ENCODE measurements around the gene GPLD1. TPM values are rescaled to one million over a fixed set of nuclear protein-coding genes. Genes with fewer than 3 reads are reported as not detected.
"Not testable (repeated sequence)": the region's sequence is repeated elsewhere in the genome, so short reads cannot be mapped to it uniquely, and the experiment has no call there.

Gene GPLD1
- total and polyA plus RNA-seq, 9 of the 15 experiments (the other 6 are each of a cell fraction or from before 2014, with no cell fraction given) = 0.11 to 1.3 (median 0.82) TPM

- H2AFZ ChIP-seq (ENCODE audit: low read depth, low read length); POLR2A ChIA-PET; H3K9me1 ChIP-seq (ENCODE audit: control insufficient read depth, insufficient read depth, low read length): not testable (repeated sequence)
Measured at GRCh38 chr6:24511976-24512375, 22.6 kb upstream of the GPLD1 start.

GRCh38 chr6:24506814-24507520, 17.6 kb upstream of the GPLD1 start:
- CTCF ChIA-PET (ENCODE audit: low intra/inter-chr PET ratio) = no interaction called here
- POLR2A ChIA-PET = interaction anchor here (1.2 kb wide), 1 partner anchor 11 kb away, joined by 3 read pairs; no protein-coding TSS in a partner anchor
- FAIRE-seq = no peak
- TF ChIP-seq ARID4B (CRISPR knock-in tag; IDR thresholded peaks at IDR 0.05) (no peak), ZBTB49 (CRISPR knock-in tag; IDR thresholded peaks at IDR 0.05; ENCODE audit: borderline replicate concordance) (no peak), PREB (CRISPR knock-in tag; IDR thresholded peaks at IDR 0.05) (no peak), ZFP1 (CRISPR knock-in tag; IDR thresholded peaks at IDR 0.05) (peak; percentile 62; the same call in 1 of the 2 replicates)

More at GRCh38 chr6:24511976-24512375, 22.6 kb upstream of the GPLD1 start:
- BruUV-seq (replicated peaks); intact Hi-C loops (cut with micrococcal nuclease); H3K9ac ChIP-seq (ENCODE audit: insufficient read depth in 1 of 2, low read depth in 2 of 2, low read length in 2 of 2); in situ Hi-C loops (cut with MboI); DNase-seq (ENCODE audit: extremely low read depth in 1 of 4, low spot score in 3 of 4); H3K27me3 ChIP-seq (ENCODE audit: control insufficient read depth in 2 of 2, insufficient read depth in 2 of 2, low read length in 2 of 2); ATAC-seq; H3K36me3 ChIP-seq (ENCODE audit: control insufficient read depth, insufficient read depth, low read length); H3K27ac ChIP-seq (ENCODE audit: extremely low read depth, low read depth, low read length); FAIRE-seq; H3K4me3 ChIP-seq; H3K4me1 ChIP-seq (replicated peaks in 1 of 2; ENCODE audit: control insufficient read depth in 2 of 2, insufficient read depth in 2 of 2, low read length in 2 of 2); H3K4me2 ChIP-seq (ENCODE audit: insufficient read depth, low read length); H4K20me1 ChIP-seq (replicated peaks; ENCODE audit: control insufficient read depth, insufficient read depth, low read length); H3K9me3 ChIP-seq (replicated peaks; ENCODE audit: control insufficient read depth, insufficient read depth, low read depth, low read length); H3K79me2 ChIP-seq (ENCODE audit: control insufficient read depth, insufficient read depth, low read length); CTCF ChIA-PET (ENCODE audit: low intra/inter-chr PET ratio): not testable (repeated sequence)
- 33% methylated on average over 6 of the region's 6 CpGs for WGBS (ENCODE audit: insufficient coverage, low coverage, missing lambda C conversion rate)

More at GRCh38 chr6:24506814-24507520, 17.6 kb upstream of the GPLD1 start:
- in situ Hi-C loops (cut with MboI) (no loop called here), intact Hi-C loops (cut with micrococcal nuclease) (no loop called here)
- no peaks in the 10 kb centered on the region; a peak in 2 of 5 replicates for H3K27me3 ChIP-seq (ENCODE audit: control insufficient read depth in 2 of 2, insufficient read depth in 2 of 2, low read length in 2 of 2)
- H3K9me3 ChIP-seq (replicated peaks; ENCODE audit: control insufficient read depth, insufficient read depth, low read depth, low read length) = no peaks in the 10 kb centered on the region
- H3K36me3 ChIP-seq (ENCODE audit: control insufficient read depth, insufficient read depth, low read length) = peaks cover 4% of the 10 kb centered on the region; the same call in 2 of the 3 replicates
- no peak overlapping the region for H3K4me3 ChIP-seq
- H3K4me1 ChIP-seq (replicated peaks in 1 of 2; ENCODE audit: control insufficient read depth in 2 of 2, insufficient read depth in 2 of 2, low read length in 2 of 2) = peaks cover 0 to 3% of the 10 kb centered on the region in 2 experiments; a peak in 2 of 5 replicates
- BruUV-seq (replicated peaks) = no TSS peak
- H3K4me2 ChIP-seq (ENCODE audit: insufficient read depth, low read length) = no peak overlapping the region
- WGBS (ENCODE audit: insufficient coverage, low coverage, missing lambda C conversion rate) = 48% methylated on average over 3 of the region's 3 CpGs
- H4K20me1 ChIP-seq (replicated peaks; ENCODE audit: control insufficient read depth, insufficient read depth, low read length) = no peaks in the 10 kb centered on the region
- H3K79me2 ChIP-seq (ENCODE audit: control insufficient read depth, insufficient read depth, low read length) = no peaks in the 10 kb centered on the region
- H3K9ac ChIP-seq (ENCODE audit: insufficient read depth in 1 of 2, low read depth in 2 of 2, low read length in 2 of 2) = no peak overlapping the region
- no peak overlapping the region for H2AFZ ChIP-seq (ENCODE audit: low read depth, low read length)
- no peaks in the 10 kb centered on the region for H3K9me1 ChIP-seq (ENCODE audit: control insufficient read depth, insufficient read depth, low read length)
- no peak for ATAC-seq
- no peak overlapping the region for H3K27ac ChIP-seq (ENCODE audit: extremely low read depth, low read depth, low read length)
- no peak for DNase-seq (ENCODE audit: extremely low read depth in 1 of 4, low spot score in 3 of 4)
